ENCODE measurements around the gene PROZ. TPM values are rescaled to one million over a fixed set of nuclear protein-coding genes. Genes with fewer than 3 reads are reported as not detected.
"Not testable (repeated sequence)": the region's sequence is repeated elsewhere in the genome, so short reads cannot be mapped to it uniquely, and the experiment has no call there.

Gene PROZ
- total and polyA plus RNA-seq, 9 of the 15 experiments (the other 6 are each of a cell fraction or from before 2014, with no cell fraction given): not detected

GRCh38 chr13:113111821-113112220 is 46.6 kb upstream of the PROZ start:
- ATAC-seq: not testable (repeated sequence)

GRCh38 chr13:113112475-113112874 is 46.0 kb upstream of the PROZ start:
- CTCF ChIA-PET (ENCODE audit: low intra/inter-chr PET ratio); H3K36me3 ChIP-seq (ENCODE audit: control insufficient read depth, insufficient read depth, low read length); H3K4me3 ChIP-seq; H4K20me1 ChIP-seq (replicated peaks; ENCODE audit: control insufficient read depth, insufficient read depth, low read length); H3K4me2 ChIP-seq (ENCODE audit: insufficient read depth, low read length); FAIRE-seq; intact Hi-C loops (cut with micrococcal nuclease); H3K79me2 ChIP-seq (ENCODE audit: control insufficient read depth, insufficient read depth, low read length); H3K9me3 ChIP-seq (replicated peaks; ENCODE audit: control insufficient read depth, insufficient read depth, low read depth, low read length); BruUV-seq (replicated peaks); in situ Hi-C loops (cut with MboI); H3K9ac ChIP-seq (ENCODE audit: insufficient read depth in 1 of 2, low read depth in 2 of 2, low read length in 2 of 2); ATAC-seq; POLR2A ChIA-PET; H2AFZ ChIP-seq (ENCODE audit: low read depth, low read length); DNase-seq (ENCODE audit: extremely low read depth in 1 of 4, low spot score in 3 of 4); H3K27ac ChIP-seq (ENCODE audit: extremely low read depth, low read depth, low read length); H3K9me1 ChIP-seq (ENCODE audit: control insufficient read depth, insufficient read depth, low read length); H3K4me1 ChIP-seq (replicated peaks in 1 of 2; ENCODE audit: control insufficient read depth in 2 of 2, insufficient read depth in 2 of 2, low read length in 2 of 2): not testable (repeated sequence)
- peaks cover 2 to 32% of the 10 kb centered on the region in 2 experiments; a peak in 3 of 5 replicates for H3K27me3 ChIP-seq (ENCODE audit: control insufficient read depth in 2 of 2, insufficient read depth in 2 of 2, low read length in 2 of 2)
- 17% methylated on average over 1 of the region's 1 CpG for WGBS (ENCODE audit: insufficient coverage, low coverage, missing lambda C conversion rate)

More at GRCh38 chr13:113111821-113112220, 46.6 kb upstream of the PROZ start:
- POLR2A ChIA-PET; H2AFZ ChIP-seq (ENCODE audit: low read depth, low read length); H3K79me2 ChIP-seq (ENCODE audit: control insufficient read depth, insufficient read depth, low read length); H3K9me1 ChIP-seq (ENCODE audit: control insufficient read depth, insufficient read depth, low read length); DNase-seq (ENCODE audit: extremely low read depth in 1 of 4, low spot score in 3 of 4); BruUV-seq (replicated peaks); H3K36me3 ChIP-seq (ENCODE audit: control insufficient read depth, insufficient read depth, low read length); FAIRE-seq; in situ Hi-C loops (cut with MboI); H3K9ac ChIP-seq (ENCODE audit: insufficient read depth in 1 of 2, low read depth in 2 of 2, low read length in 2 of 2); intact Hi-C loops (cut with micrococcal nuclease); H4K20me1 ChIP-seq (replicated peaks; ENCODE audit: control insufficient read depth, insufficient read depth, low read length); H3K4me3 ChIP-seq; H3K27ac ChIP-seq (ENCODE audit: extremely low read depth, low read depth, low read length); CTCF ChIA-PET (ENCODE audit: low intra/inter-chr PET ratio); H3K4me2 ChIP-seq (ENCODE audit: insufficient read depth, low read length); H3K4me1 ChIP-seq (replicated peaks in 1 of 2; ENCODE audit: control insufficient read depth in 2 of 2, insufficient read depth in 2 of 2, low read length in 2 of 2); H3K9me3 ChIP-seq (replicated peaks; ENCODE audit: control insufficient read depth, insufficient read depth, low read depth, low read length): not testable (repeated sequence)
- H3K27me3 ChIP-seq (ENCODE audit: control insufficient read depth in 2 of 2, insufficient read depth in 2 of 2, low read length in 2 of 2): peaks cover 2 to 25% of the 10 kb centered on the region in 2 experiments; a peak in 3 of 5 replicates
- 7% methylated on average over 3 of the region's 5 CpGs for WGBS (ENCODE audit: insufficient coverage, low coverage, missing lambda C conversion rate)

Data from K562 (cell line).